GM10266 (cell line): Measurements from ENCODE around the gene KRT20.

Experiments
- DNase-seq: peaks from one replicate; pipeline ENCODE4 v3.0.0; 2012; ENCODE audit errors: extremely low spot score
- TF ChIP-seq, protein P1 (sequence below): IDR thresholded peaks from 2 replicates; pipeline ENCODE4 v1.5.1; 2012; ENCODE audit warnings: mild to moderate bottlenecking, low read depth; ENCODE audit not compliant: control insufficient read depth, insufficient read depth; ENCODE audit errors: missing control alignments

KRT20 gene

DNA sequence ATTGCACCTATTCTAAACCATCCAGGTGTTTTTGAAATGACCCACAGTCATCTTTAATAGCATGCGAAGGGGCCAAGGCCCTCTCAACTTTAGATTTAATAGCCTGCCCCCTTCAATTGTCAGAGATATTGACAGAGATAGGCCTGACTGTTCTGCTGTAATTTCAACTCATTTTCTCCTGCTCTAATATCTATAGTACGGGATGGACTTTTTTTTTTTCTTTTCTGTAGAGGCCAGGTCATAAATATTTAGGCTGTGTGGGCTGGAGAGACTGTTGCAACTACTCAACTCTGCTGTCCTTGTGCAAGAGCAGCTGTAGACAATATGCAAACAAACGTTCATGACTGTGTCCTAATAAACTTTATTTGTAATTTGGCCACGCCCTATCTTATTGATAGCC is 24.7 kb upstream of the KRT20 start:
- TF ChIP-seq, protein P1, sequence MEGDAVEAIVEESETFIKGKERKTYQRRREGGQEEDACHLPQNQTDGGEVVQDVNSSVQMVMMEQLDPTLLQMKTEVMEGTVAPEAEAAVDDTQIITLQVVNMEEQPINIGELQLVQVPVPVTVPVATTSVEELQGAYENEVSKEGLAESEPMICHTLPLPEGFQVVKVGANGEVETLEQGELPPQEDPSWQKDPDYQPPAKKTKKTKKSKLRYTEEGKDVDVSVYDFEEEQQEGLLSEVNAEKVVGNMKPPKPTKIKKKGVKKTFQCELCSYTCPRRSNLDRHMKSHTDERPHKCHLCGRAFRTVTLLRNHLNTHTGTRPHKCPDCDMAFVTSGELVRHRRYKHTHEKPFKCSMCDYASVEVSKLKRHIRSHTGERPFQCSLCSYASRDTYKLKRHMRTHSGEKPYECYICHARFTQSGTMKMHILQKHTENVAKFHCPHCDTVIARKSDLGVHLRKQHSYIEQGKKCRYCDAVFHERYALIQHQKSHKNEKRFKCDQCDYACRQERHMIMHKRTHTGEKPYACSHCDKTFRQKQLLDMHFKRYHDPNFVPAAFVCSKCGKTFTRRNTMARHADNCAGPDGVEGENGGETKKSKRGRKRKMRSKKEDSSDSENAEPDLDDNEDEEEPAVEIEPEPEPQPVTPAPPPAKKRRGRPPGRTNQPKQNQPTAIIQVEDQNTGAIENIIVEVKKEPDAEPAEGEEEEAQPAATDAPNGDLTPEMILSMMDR = no peak
- DNase-seq = no peak

DNA sequence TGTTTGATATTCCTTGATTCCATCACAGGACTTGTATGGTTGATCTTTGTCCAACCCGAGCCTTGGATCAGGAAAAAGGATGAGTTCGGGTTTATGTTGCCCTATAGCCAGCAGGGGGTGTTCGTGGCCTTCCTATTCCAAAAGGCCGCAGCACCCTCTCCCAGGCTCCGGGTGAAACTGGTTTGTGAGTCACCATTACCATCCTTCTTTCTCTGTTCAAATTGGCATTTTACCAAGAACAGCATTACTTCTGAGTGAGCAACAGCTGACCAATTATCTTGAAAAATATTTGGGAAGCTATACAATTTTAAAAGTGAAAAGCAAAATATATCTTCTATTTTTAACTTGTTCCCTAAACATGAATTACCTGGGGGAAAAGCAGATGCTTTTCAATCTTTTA is 24.3 kb upstream of the KRT20 start:
- TF ChIP-seq, protein P1 = peak; percentile 73
- peak; percentile 58 for DNase-seq

DNA sequence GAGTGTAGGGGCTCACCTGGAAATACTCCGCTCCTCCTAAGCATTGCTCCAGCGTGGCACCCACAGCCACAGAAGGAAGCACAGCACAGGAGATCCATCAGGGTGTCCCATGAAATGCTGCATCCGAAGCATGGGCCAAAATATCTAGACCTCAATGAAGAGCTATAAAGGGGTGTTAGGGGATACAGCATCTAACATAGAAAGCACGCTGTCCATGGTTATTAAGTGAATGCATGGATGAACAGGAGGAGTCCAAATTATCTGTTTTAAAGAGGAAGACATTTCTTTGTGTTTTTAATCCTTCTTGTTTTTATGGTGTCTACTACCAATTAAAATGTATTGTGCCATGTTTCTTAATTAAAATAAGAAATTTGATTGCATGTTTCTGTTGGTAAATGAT is 21.6 kb upstream of the KRT20 start:
- DNase-seq = no peak
- TF ChIP-seq, protein P1 = no peak

DNA sequence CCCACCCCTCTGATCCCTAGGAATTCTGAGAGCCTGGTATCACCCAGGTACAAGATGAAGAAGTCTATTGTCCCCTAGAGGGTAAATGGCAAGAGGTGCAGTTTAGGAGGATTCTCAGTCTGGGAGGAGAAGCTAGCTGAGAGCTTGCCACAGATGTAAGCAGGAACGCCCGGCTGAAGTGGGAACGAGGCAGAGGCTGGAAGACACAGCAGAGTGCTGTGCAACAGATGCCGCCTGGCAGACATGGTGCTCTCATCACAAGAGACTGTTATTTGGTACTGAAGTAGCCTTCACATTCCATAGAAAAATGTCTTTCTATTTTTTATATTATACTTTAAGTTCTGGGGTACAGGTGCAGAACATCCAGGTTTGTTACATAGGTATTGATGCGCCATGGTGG is 20.3 kb upstream of the KRT20 start:
- TF ChIP-seq, protein P1 = no peak
- no peak for DNase-seq

DNA sequence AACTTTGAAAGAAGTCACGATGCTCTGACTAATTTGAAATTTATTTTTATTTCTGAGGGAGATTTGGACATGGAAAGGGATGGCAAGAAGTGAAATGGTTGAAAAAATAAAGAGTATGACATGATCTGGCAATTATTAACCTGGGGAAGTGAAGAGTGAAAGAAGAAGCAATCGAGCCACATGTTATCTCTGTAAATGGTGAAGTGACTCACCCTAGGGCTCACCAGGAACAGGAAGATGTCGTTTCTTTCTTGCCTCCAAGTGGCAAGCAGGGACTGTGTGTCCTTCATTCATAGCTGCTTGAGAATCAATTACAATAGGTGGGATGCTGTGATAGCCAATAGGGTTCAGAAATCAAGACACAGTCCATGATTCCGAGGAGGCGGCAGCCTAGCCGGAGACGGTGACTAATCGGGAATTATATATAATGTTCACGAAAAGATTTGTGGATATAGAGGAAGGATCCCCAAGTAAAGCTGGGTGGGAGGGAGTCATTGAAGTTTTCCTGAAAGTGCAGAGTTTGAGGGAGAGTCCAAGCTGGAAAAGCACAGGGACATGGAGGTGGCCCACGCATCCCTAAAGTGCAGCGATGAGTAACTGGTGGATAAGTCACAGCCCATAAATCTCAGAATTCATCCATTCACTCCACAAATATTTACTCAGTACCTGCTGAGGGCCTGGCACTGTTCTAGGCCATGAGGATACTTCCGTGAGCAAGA is 18.2 kb upstream of the KRT20 start:
- TF ChIP-seq, protein P1 = no peak
- DNase-seq = no peak

DNA sequence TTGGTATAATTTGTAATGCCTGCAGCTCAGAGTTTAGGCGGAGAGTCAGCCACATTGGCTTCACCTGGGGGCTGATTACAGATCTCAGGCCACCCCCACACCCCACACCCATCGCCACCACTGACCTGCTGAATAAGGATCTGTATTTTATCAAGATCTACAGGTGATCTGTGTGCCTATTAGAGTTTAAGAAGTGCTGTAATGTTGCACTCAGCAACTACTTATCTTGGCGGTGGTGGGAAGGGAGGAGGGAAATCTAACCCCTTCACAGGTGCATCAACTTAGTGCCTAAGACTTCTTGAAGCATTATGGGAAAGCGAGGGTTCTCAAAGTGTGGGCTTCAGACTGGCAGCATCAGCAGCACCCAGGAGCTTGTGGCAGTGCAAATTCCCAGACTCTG is 17.5 kb upstream of the KRT20 start:
- TF ChIP-seq, protein P1 = no peak
- DNase-seq = no peak

DNA sequence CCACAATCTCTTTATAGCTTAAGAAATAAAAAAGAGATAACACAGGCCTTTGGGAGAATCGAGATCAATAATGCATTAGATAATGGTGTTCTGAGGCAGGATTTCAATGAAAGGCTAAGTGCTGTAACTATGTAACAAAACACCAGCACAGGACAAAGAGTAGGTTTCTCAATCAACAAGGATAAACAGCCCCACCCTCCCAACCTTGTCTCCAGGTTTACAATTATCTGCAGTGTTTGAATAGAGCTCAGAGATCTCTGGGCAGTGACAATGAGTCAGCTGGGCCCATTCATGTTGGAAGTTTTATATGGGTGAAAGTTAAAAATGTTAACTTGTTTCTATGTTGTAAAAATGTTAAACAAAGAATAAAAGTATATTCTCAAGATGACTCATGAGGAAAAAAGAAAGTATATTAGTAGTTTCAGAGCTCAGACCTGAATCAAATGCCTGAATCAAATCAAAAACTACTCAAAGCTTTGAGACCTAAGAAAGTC is 17.0 kb upstream of the KRT20 start:
- no peak for DNase-seq
- TF ChIP-seq, protein P1 = no peak
